ENCODE results near the gene P3H3.

The P3H3 gene

GRCh38 chr12:6790496-6791150 is 37.6 kb upstream of the P3H3 start:
- Mint-ChIP-seq H3K36me3 (peaks cover 12% of the 10 kb centered on the region), H3K4me3 (peak overlapping the region; percentile 61), H3K4me1 (peaks cover 35% of the 10 kb centered on the region), H3K27ac (no peak overlapping the region), H3K9me3 (no peaks in the 10 kb centered on the region)
- ATAC-seq (no peak), DNase-seq (ENCODE audit: low spot score in 2 of 2) (no peak)

- Mint-ChIP-seq H3K36me3 (peaks cover 12% of the 10 kb centered on the region), H3K27ac (peak overlapping the region; percentile 76)
Measured at GRCh38 chr12:6791931-6792520, 36.2 kb upstream of the P3H3 start.

GRCh38 chr12:6792522-6793201 is 35.5 kb upstream of the P3H3 start:
- peak overlapping the region; percentile 61 for H3K4me3 Mint-ChIP-seq
- DNase-seq (ENCODE audit: low spot score in 2 of 2) (no peak), ATAC-seq (peak; percentile 40)
- peaks cover 12% of the 10 kb centered on the region for H3K36me3 Mint-ChIP-seq
- H3K27ac Mint-ChIP-seq: peak overlapping the region; percentile 76
- no peaks in the 10 kb centered on the region for H3K9me3 Mint-ChIP-seq
- H3K4me1 Mint-ChIP-seq: peaks cover 26% of the 10 kb centered on the region

More at GRCh38 chr12:6791931-6792520, 36.2 kb upstream of the P3H3 start:
- H3K4me3 Mint-ChIP-seq: peak overlapping the region; percentile 61
- no peaks in the 10 kb centered on the region for H3K9me3 Mint-ChIP-seq
- DNase-seq (ENCODE audit: low spot score in 2 of 2): no peak
- peaks cover 27% of the 10 kb centered on the region for H3K4me1 Mint-ChIP-seq
- peak; percentile 25 for ATAC-seq

GRCh38 chr12:6795088-6795487 is 33.1 kb upstream of the P3H3 start:
- H3K27ac Mint-ChIP-seq: no peak overlapping the region
- DNase-seq (ENCODE audit: low spot score in 2 of 2) (no peak), ATAC-seq (no peak)
- H3K9me3 Mint-ChIP-seq: no peaks in the 10 kb centered on the region
- H3K4me3 Mint-ChIP-seq: no peak overlapping the region
- H3K36me3 Mint-ChIP-seq: peaks cover 12% of the 10 kb centered on the region
- peaks cover 15% of the 10 kb centered on the region for H3K4me1 Mint-ChIP-seq

GRCh38 chr12:6796576-6796975 is 31.6 kb upstream of the P3H3 start:
- Mint-ChIP-seq H3K27ac (no peak overlapping the region), H3K4me1 (peaks cover 14% of the 10 kb centered on the region), H3K4me3 (no peak overlapping the region), H3K9me3 (no peaks in the 10 kb centered on the region), H3K36me3 (peaks cover 14% of the 10 kb centered on the region)
- DNase-seq (ENCODE audit: low spot score in 2 of 2) (no peak), ATAC-seq (no peak)

GRCh38 chr12:6799147-6799546 is 29.1 kb upstream of the P3H3 start:
- peaks cover 23% of the 10 kb centered on the region for H3K36me3 Mint-ChIP-seq
- no peak overlapping the region for H3K27ac Mint-ChIP-seq
- no peaks in the 10 kb centered on the region for H3K9me3 Mint-ChIP-seq
- ATAC-seq: no peak
- no peak overlapping the region for H3K4me3 Mint-ChIP-seq
- DNase-seq (ENCODE audit: low spot score in 2 of 2): no peak
- H3K4me1 Mint-ChIP-seq: no peaks in the 10 kb centered on the region

- Mint-ChIP-seq H3K4me3 (no peak overlapping the region), H3K9me3 (no peaks in the 10 kb centered on the region), H3K36me3 (peaks cover 32% of the 10 kb centered on the region), H3K27ac (no peak overlapping the region), H3K4me1 (peaks cover 8% of the 10 kb centered on the region)
- ATAC-seq (no peak), DNase-seq (ENCODE audit: low spot score in 2 of 2) (no peak)
Measured at GRCh38 chr12:6807170-6807569, 21.0 kb upstream of the P3H3 start.

- Mint-ChIP-seq H3K4me1 (peaks cover 8% of the 10 kb centered on the region), H3K4me3 (no peak overlapping the region), H3K9me3 (no peaks in the 10 kb centered on the region), H3K36me3 (peaks cover 29% of the 10 kb centered on the region), H3K27ac (no peak overlapping the region)
- DNase-seq (ENCODE audit: low spot score in 2 of 2) (no peak), ATAC-seq (no peak)
Measured at GRCh38 chr12:6809056-6809455, 19.2 kb upstream of the P3H3 start.

- Mint-ChIP-seq H3K4me1 (peaks cover 8% of the 10 kb centered on the region), H3K4me3 (no peak overlapping the region)
- no peak for DNase-seq (ENCODE audit: low spot score in 2 of 2)
Measured at GRCh38 chr12:6810758-6811157, 17.4 kb upstream of the P3H3 start.

GRCh38 chr12:6813363-6813762 is 14.8 kb upstream of the P3H3 start:
- ATAC-seq: no peak
- no peak overlapping the region for H3K4me3 Mint-ChIP-seq
- peaks cover 8% of the 10 kb centered on the region for H3K4me1 Mint-ChIP-seq
- no peak for DNase-seq (ENCODE audit: low spot score in 2 of 2)
- peaks cover 7% of the 10 kb centered on the region for H3K36me3 Mint-ChIP-seq
- H3K9me3 Mint-ChIP-seq: no peaks in the 10 kb centered on the region
- no peak overlapping the region for H3K27ac Mint-ChIP-seq

More at GRCh38 chr12:6810758-6811157, 17.4 kb upstream of the P3H3 start:
- ATAC-seq: no peak
- H3K27ac Mint-ChIP-seq: peak overlapping the region; percentile 44
- H3K9me3 Mint-ChIP-seq: no peaks in the 10 kb centered on the region
- H3K36me3 Mint-ChIP-seq: peaks cover 12% of the 10 kb centered on the region

- peaks cover 9% of the 10 kb centered on the region for H3K4me1 Mint-ChIP-seq
- H3K27ac Mint-ChIP-seq: no peak overlapping the region
- no peak overlapping the region for H3K4me3 Mint-ChIP-seq
- peaks cover 4% of the 10 kb centered on the region for H3K36me3 Mint-ChIP-seq
- no peak for ATAC-seq
- no peak for DNase-seq (ENCODE audit: low spot score in 2 of 2)
- H3K9me3 Mint-ChIP-seq: no peaks in the 10 kb centered on the region
Measured at GRCh38 chr12:6816598-6816997, 11.6 kb upstream of the P3H3 start.

GRCh38 chr12:6817098-6817497 is 11.1 kb upstream of the P3H3 start:
- DNase-seq (ENCODE audit: low spot score in 2 of 2): no peak
- H3K9me3 Mint-ChIP-seq: no peaks in the 10 kb centered on the region
- H3K4me1 Mint-ChIP-seq: peaks cover 13% of the 10 kb centered on the region
- no peak overlapping the region for H3K4me3 Mint-ChIP-seq
- peaks cover 4% of the 10 kb centered on the region for H3K36me3 Mint-ChIP-seq
- no peak for ATAC-seq
- H3K27ac Mint-ChIP-seq: no peak overlapping the region

GRCh38 chr12:6817662-6818157 is 10.5 kb upstream of the P3H3 start:
- no peak overlapping the region for H3K4me3 Mint-ChIP-seq
- no peak for ATAC-seq
- peaks cover 17% of the 10 kb centered on the region for H3K4me1 Mint-ChIP-seq
- no peak for DNase-seq (ENCODE audit: low spot score in 2 of 2)
- peaks cover 4% of the 10 kb centered on the region for H3K36me3 Mint-ChIP-seq
- no peaks in the 10 kb centered on the region for H3K9me3 Mint-ChIP-seq
- H3K27ac Mint-ChIP-seq: no peak overlapping the region

- H3K4me3 Mint-ChIP-seq: no peak overlapping the region
- ATAC-seq: no peak
- DNase-seq (ENCODE audit: low spot score in 2 of 2): no peak
- H3K27ac Mint-ChIP-seq: no peak overlapping the region
- H3K36me3 Mint-ChIP-seq: peaks cover 4% of the 10 kb centered on the region
- H3K4me1 Mint-ChIP-seq: peaks cover 17% of the 10 kb centered on the region
- no peaks in the 10 kb centered on the region for H3K9me3 Mint-ChIP-seq
Measured at GRCh38 chr12:6818222-6818621, 10.0 kb upstream of the P3H3 start.

GRCh38 chr12:6818645-6819044 is 9.6 kb upstream of the P3H3 start:
- no peak overlapping the region for H3K27ac Mint-ChIP-seq
- peaks cover 17% of the 10 kb centered on the region for H3K4me1 Mint-ChIP-seq
- H3K9me3 Mint-ChIP-seq: no peaks in the 10 kb centered on the region
- no peak for DNase-seq (ENCODE audit: low spot score in 2 of 2)
- no peak for ATAC-seq
- H3K4me3 Mint-ChIP-seq: no peak overlapping the region
- peaks cover 4% of the 10 kb centered on the region for H3K36me3 Mint-ChIP-seq
